Heart left ventricle (tissue), 16 donors: Measurements from ENCODE around the gene SORCS1. TPM values are rescaled to one million over a fixed set of nuclear protein-coding genes. Genes with fewer than 3 reads are reported as not detected.

Experiments used
- ATAC-seq, 4 donors: fragments of 200-7000 bp; cut with Tn5 transposase; one replicate each; pipeline ENCODE4 v1.9.1; 2020 to 2022; ENCODE audit warnings: moderate library complexity in 4 of 4, mild to moderate bottlenecking in 3 of 4, moderate number of reproducible peaks in 1 of 4
- DNase-seq, 5 donors: peaks; one replicate each; pipeline ENCODE4 v3.0.0-alpha.2; 2020
- H3K27ac ChIP-seq, 12 donors: fragments of 200-600 bp; sonication (generic) in 4 of 12; one replicate each; pipeline versions ENCODE4 v1.5.0 to v1.8.0; 2016 to 2022; ENCODE audit warnings: mild to moderate bottlenecking in 2 of 12
- H3K27me3 ChIP-seq, 9 donors: fragments of 200-600 bp; sonication (generic) in 2 of 9; one replicate each; pipeline versions ENCODE4 v1.5.1 to v1.8.0; 2016 to 2022; ENCODE audit warnings: mild to moderate bottlenecking in 3 of 9
- H3K36me3 ChIP-seq, 9 donors: fragments of 200-600 bp; sonication (generic) in 2 of 9; one replicate each; pipeline versions ENCODE4 v1.5.0 to v1.8.0; 2018 to 2022; ENCODE audit warnings: mild to moderate bottlenecking in 2 of 9
- H3K4me1 ChIP-seq, 12 donors: fragments of 200-600 bp; sonication (generic) in 4 of 12; one replicate each; pipeline versions ENCODE4 v1.5.0 to v1.8.0; 2016 to 2022; ENCODE audit warnings: mild to moderate bottlenecking in 3 of 12
- H3K4me3 ChIP-seq, 12 donors: fragments of 200-600 bp; sonication (generic) in 4 of 12; one replicate each; pipeline versions ENCODE4 v1.5.0 to v1.8.0; 2017 to 2022; ENCODE audit warnings: mild to moderate bottlenecking in 9 of 12, moderate library complexity in 4 of 12
- H3K9me3 ChIP-seq, 12 donors: fragments of 200-600 bp; sonication (generic) in 4 of 12; one replicate each; pipeline versions ENCODE4 v1.5.0 to v1.8.0; 2016 to 2022; ENCODE audit warnings: mild to moderate bottlenecking in 1 of 12
- POLR2A ChIP-seq, 2 donors: fragments of 450-650 bp; IDR thresholded peaks; one replicate each; pipeline ENCODE4 v1.6.1; 2017; ENCODE audit warnings: antibody characterized with exemption in 2 of 2, mild to moderate bottlenecking in 2 of 2, moderate library complexity in 2 of 2
- WGBS, 4 donors: extraction: QIAGEN DNeasy Blood & Tissue Kit in 2 of 4; methylation state at CpG; one replicate each; pipeline versions ENCODE4 v1.1.5 to v1.1.7; 2013 to 2018; 5-methylcytosine and 5-hydroxymethylcytosine counted together
- intact Hi-C, 10 donors: fragments of 100-400 bp; cut with DNase I; formaldehyde crosslinking; loops; one replicate each; pipeline versions ENCODE4 v1.11.1 to v1.14.2; 2022
- polyA plus RNA-seq, 2 donors: library from polyadenylated mRNA; stranded (reverse); fragments of 200-250 nt; gene quantifications; one replicate each; pipeline ENCODE4 v1.2.3, GENCODE V29; 2013
- total RNA-seq, 9 donors: library from RNA; depleted of rRNA in 2 of 9; stranded (reverse); fragments of >200 nt in 2 of 9; fragmentation: NEBNext Ultra II Directional in 3 of 9; extraction: Animal tissue kit (Norgen Biotek cat#: 25700) in 3 of 9; gene quantifications; one replicate each; pipeline versions ENCODE4 v1.1.0 to v1.2.4, GENCODE V29; 2016 to 2023
- TF ChIP-seq, protein P1 (sequence below), 12 donors: fragments of 200-600 bp; sonication (generic) in 4 of 12; IDR thresholded peaks; one replicate each; pipeline versions ENCODE4 v1.5.0 to v1.8.0; 2018 to 2022; ENCODE audit warnings: antibody characterized with exemption in 12 of 12, mild to moderate bottlenecking in 5 of 12
- donor health status: ischemic (EF 13 %, LVEDD 7.1; RV severe dilation, severe dysfunction).
- donor health status: healthy with polysubstance abuse.
- donor health status: DM: no; HTN: yes; CAD: no.
- donor health status: DM: no; HTN: no; CAD: no.
- donor health status: ischemic (EF 25% LVEDD 6.9; RV normal size, moderate dysfunction).
- donor health status: ischemic (EF 25% LVEDD 5.7; RV mildly dilated, moderate dysfunction).
- donor health status: healthy.
- donor health status: DM: yes; HTN: yes; CAD: no.
- donor health status: ischemic (EF 35%, LVEDD 5.7; RV mildly dilated, moderate dysfunction).
- donor health status: nonischemic (EF 11% LVEDD 7.7; RV severe dilation, severe dysfunction).
- donor health status: DM: yes; HTN: yes; CAD: no.
- donor health status: PGD.
- donor health status: ischemic (EF 29% LVEDD 5.4; RV normal size, mild dysfunction).
- donor health status: nonischemic (EF 23%, LVEDD 6.1; RV moderate dilation, normal function).

SORCS1 gene
- total and polyA plus RNA-seq, 11 donors, result 0.23 to 5.7 (median 1.1) TPM

DNA sequence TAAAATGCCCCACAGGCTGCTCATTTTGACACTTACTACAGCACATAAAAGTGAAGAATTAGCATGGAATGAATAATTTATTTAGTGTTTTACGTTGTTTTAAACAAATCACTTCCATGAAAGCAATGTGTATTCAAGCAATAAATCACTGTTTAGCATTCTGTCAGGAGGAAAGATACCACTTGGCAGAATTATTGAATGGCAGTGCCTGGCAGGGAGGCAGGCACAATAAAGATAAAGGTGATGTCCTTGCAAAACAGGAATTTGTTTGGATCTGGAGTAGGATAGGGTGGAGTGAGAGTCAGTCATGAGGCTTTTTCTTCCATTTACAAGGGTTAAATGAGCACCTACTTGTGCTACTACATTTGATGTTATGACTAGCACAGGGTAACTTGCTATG is 190.8 kb downstream of the SORCS1 start:
- TF ChIP-seq, protein P1, sequence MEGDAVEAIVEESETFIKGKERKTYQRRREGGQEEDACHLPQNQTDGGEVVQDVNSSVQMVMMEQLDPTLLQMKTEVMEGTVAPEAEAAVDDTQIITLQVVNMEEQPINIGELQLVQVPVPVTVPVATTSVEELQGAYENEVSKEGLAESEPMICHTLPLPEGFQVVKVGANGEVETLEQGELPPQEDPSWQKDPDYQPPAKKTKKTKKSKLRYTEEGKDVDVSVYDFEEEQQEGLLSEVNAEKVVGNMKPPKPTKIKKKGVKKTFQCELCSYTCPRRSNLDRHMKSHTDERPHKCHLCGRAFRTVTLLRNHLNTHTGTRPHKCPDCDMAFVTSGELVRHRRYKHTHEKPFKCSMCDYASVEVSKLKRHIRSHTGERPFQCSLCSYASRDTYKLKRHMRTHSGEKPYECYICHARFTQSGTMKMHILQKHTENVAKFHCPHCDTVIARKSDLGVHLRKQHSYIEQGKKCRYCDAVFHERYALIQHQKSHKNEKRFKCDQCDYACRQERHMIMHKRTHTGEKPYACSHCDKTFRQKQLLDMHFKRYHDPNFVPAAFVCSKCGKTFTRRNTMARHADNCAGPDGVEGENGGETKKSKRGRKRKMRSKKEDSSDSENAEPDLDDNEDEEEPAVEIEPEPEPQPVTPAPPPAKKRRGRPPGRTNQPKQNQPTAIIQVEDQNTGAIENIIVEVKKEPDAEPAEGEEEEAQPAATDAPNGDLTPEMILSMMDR (IDR thresholded peaks at IDR 0.05), result no peak
- TF ChIP-seq POLR2A (IDR thresholded peaks at IDR 0.05), result no peak
- Histone ChIP-seq H3K36me3 (no peaks in the 10 kb centered on the region), H3K4me1 (no peaks in the 10 kb centered on the region), H3K27ac (no peak overlapping the region), H3K4me3 (no peak overlapping the region), H3K9me3 (no peaks in the 10 kb centered on the region), H3K27me3 (no peaks in the 10 kb centered on the region)
- WGBS, 4 donors, result 56 to 81% (median 75%) methylated on average over 1 of the region's 1 CpG
- DNase-seq (no peak), ATAC-seq (no peak)
- intact Hi-C loops, result no loop called here

DNA sequence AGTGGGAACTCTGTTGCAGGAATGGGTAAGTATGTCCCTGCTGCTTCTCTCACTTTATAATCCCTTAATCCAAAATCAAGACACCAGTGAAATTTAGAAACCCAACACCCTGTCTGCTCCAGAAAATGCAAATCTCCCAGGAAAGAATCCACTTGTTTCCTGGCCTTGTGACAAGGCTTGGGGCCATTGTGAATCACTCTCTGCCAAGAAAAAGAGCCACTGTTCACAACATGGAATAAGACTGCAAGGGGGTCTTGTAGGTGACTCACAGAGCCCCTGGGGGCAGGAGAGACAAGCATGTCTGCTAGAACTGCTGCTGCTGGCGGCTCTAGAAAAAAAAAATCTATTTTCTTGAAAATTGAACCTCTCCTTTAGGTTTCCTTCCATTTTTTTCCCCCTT is 191.2 kb downstream of the SORCS1 start:
- DNase-seq (no peak), ATAC-seq (no peak)
- Histone ChIP-seq H3K4me1 (no peaks in the 10 kb centered on the region), H3K36me3 (no peaks in the 10 kb centered on the region), H3K27ac (no peak overlapping the region), H3K27me3 (no peaks in the 10 kb centered on the region), H3K4me3 (no peak overlapping the region), H3K9me3 (no peaks in the 10 kb centered on the region)
- intact Hi-C loops, result no loop called here
- TF ChIP-seq POLR2A (IDR thresholded peaks at IDR 0.05), result no peak
- TF ChIP-seq, protein P1 (IDR thresholded peaks at IDR 0.05), result no peak
- 57 to 68% (median 60%) methylated on average over 1 of the region's 1 CpG for WGBS, 4 donors

DNA sequence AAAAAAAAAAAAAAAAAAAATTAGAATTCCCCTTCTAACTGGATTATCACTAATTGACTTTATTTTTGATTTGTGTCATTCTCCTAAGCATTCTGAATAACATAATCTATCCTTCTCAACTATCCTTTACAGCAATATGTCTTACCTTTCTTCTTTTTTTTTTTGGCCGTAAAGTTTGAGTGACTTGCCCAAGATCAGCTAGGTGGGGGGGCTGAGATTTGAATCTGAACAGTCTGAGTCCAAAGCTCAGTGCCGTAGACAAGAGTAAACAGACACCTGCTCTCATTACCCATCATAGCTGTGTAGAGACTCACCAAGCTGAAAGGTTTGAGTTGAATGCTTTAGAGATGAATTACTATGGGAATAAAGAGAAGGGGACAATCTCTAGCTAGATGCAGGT is 192.1 kb downstream of the SORCS1 start:
- Histone ChIP-seq H3K4me3 (no peak overlapping the region), H3K27me3 (no peaks in the 10 kb centered on the region), H3K27ac (no peak overlapping the region), H3K9me3 (no peaks in the 10 kb centered on the region), H3K36me3 (no peaks in the 10 kb centered on the region), H3K4me1 (no peaks in the 10 kb centered on the region)
- intact Hi-C loops, result no loop called here
- ATAC-seq, result no peak
- whole genome bisulfite sequencing, 4 donors, result 84 to 95% (median 94%) methylated on average over 2 of the region's 2 CpGs
- TF ChIP-seq, protein P1 (IDR thresholded peaks at IDR 0.05), result no peak
- TF ChIP-seq POLR2A (IDR thresholded peaks at IDR 0.05), result no peak
- no peak for DNase-seq

DNA sequence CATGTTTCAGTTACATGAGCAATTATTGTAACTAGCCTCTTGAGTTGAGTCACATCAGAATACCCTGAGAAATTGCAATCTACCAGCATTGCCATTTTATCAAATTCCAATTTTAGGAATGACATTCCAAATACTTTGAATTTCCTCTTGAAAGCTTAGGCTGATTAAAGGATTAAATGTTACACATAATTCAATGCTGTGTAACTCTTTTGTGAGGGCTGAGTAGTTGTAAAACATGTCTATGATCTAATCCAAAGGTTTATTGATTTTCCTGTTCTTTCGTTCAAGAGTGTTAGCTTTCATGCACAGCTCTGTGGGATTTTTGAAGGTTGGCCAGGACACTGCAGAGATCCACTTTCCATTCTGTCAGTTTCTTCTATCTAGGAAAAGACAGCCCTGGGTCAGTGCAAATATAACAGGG is 193.1 kb downstream of the SORCS1 start:
- ATAC-seq, result no peak
- Histone ChIP-seq H3K27ac (no peak overlapping the region), H3K36me3 (no peaks in the 10 kb centered on the region), H3K9me3 (no peaks in the 10 kb centered on the region), H3K4me1 (no peaks in the 10 kb centered on the region), H3K27me3 (no peaks in the 10 kb centered on the region), H3K4me3 (no peak overlapping the region)
- intact Hi-C loops, result no loop called here
- no peak for DNase-seq
- 60 to 84% (median 72%) methylated on average over 1 of the region's 1 CpG for WGBS, 4 donors
- TF ChIP-seq, protein P1 (IDR thresholded peaks at IDR 0.05), result no peak
- TF ChIP-seq POLR2A (IDR thresholded peaks at IDR 0.05), result no peak
